Right cardiac atrium (tissue), 5 donors: ENCODE measurements around the gene PYROXD2. TPM values are rescaled to one million over a fixed set of nuclear protein-coding genes. Genes with fewer than 3 reads are reported as not detected.

Experiments used
- ATAC-seq, 2 donors: fragments of 200-7000 bp; cut with Tn5 transposase; one replicate each; pipeline versions ENCODE4 v1.8.0 to v1.9.1; 2020; ENCODE audit warnings: moderate library complexity in 2 of 2, mild to moderate bottlenecking in 1 of 2
- DNase-seq, 3 donors: peaks; one replicate each; pipeline ENCODE4 v3.0.0-alpha.2; 2020
- H3K27ac ChIP-seq: one replicate; pipeline ENCODE4 v1.5.1; 2013; ENCODE audit warnings: mild to moderate bottlenecking, low read length, control low read depth, moderate library complexity
- H3K27me3 ChIP-seq: one replicate; pipeline ENCODE4 v1.6.1; 2013; ENCODE audit not compliant: control insufficient read depth, insufficient read depth
- H3K4me1 ChIP-seq: one replicate; pipeline ENCODE4 v1.6.1; 2013; ENCODE audit warnings: low read length; ENCODE audit not compliant: control insufficient read depth, insufficient read depth
- H3K4me3 ChIP-seq: one replicate; pipeline ENCODE4 v1.5.1; 2013; ENCODE audit warnings: low read length, control low read depth
- H3K9me3 ChIP-seq: one replicate; pipeline ENCODE4 v1.6.1; 2013; ENCODE audit warnings: low read length; ENCODE audit not compliant: control insufficient read depth
- WGBS: extraction: QIAGEN DNeasy Blood & Tissue Kit; methylation state at CpG from one replicate; pipeline ENCODE4 v1.1.7; 2013; 5-methylcytosine and 5-hydroxymethylcytosine counted together
- intact Hi-C, 4 donors: fragments of 100-400 bp; cut with DNase I; formaldehyde crosslinking; loops; one replicate each; pipeline versions ENCODE4 v1.11.0 to v1.14.0; 2022 to 2023
- microRNA-seq, 2 donors: library from miRNA; unstranded; fragments of <30 nt; microRNA quantifications; one replicate each; pipeline ENCODE4 v1.2.0, GENCODE V29; 2020 to 2021
- polyA plus RNA-seq: library from polyadenylated mRNA; stranded (reverse); fragments of 200-250 nt; gene quantifications from one replicate; pipeline ENCODE4 v1.2.3, GENCODE V29; 2013
- total RNA-seq, 4 donors: library from RNA; stranded (reverse); fragmentation: NEBNext Ultra II Directional; extraction: Animal tissue kit (Norgen Biotek cat#: 25700); gene quantifications; one replicate each; pipeline ENCODE4 v1.2.1, GENCODE V29; 2021
- donor health status: healthy with polysubstance abuse.
- donor health status: DM: no; HTN: yes; CAD: no.
- donor health status: DM: no; HTN: no; CAD: no.
- donor health status: DM: no; HTN: yes; CAD: no; lungs with severe emphysema.
- donor health status: DM: yes; HTN: yes; CAD: no.

The PYROXD2 gene
- total and polyA plus RNA-seq, 5 donors, result 5.3 to 10.8 (median 7.9) TPM

DNA sequence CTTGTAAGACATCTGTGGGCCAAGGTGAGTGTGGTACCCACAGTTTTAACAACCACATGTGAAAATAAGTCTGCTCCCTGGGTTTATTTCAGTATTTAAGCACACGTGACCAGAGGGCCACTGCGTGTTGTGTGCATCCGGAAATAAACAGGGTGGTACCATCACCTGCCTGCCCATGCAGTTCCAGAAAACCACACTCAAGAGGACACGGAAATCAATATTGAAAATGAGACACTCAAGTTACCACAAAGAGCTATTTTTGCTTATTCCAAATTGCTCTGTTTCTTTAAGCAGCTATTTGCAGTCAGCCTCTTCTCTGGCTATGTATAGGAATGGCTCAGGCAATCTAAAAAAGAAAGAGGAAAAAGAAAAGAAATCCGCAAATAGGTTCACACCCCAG is 75.2 kb downstream of the PYROXD2 start:
- WGBS, result 84% methylated on average over 5 of the region's 5 CpGs
- DNase-seq (no peak), ATAC-seq (no peak)
- H3K9me3 ChIP-seq, result no peaks in the 10 kb centered on the region
- intact Hi-C loops, result no loop called here
- H3K27ac ChIP-seq, result no peak overlapping the region
- no peaks in the 10 kb centered on the region for H3K27me3 ChIP-seq
- no peak overlapping the region for H3K4me3 ChIP-seq
- no peaks in the 10 kb centered on the region for H3K4me1 ChIP-seq

DNA sequence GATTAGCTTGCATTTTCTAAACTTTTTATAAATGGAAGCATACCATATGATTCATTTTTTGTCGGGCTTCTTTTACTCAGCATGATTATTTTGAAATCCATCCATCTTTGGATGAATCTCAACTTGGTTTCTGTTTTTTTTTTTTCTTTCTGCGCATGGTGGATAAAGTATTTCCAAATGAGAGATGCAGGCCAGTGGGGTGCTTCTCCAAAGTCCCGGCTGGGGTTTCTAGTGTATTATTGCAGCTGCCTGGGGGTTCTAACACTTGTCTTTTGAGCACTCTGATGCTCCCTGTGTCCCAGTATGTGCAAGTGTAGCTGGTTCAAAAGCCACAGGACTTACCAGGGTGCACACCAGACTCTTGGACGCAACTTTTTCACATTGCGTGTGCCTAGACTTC is 76.1 kb downstream of the PYROXD2 start:
- H3K27ac ChIP-seq, result no peak overlapping the region
- no peaks in the 10 kb centered on the region for H3K9me3 ChIP-seq
- intact Hi-C loops, result no loop called here
- no peaks in the 10 kb centered on the region for H3K4me1 ChIP-seq
- 73% methylated on average over 5 of the region's 5 CpGs for WGBS
- H3K4me3 ChIP-seq, result no peak overlapping the region
- DNase-seq (no peak), ATAC-seq (no peak)
- no peaks in the 10 kb centered on the region for H3K27me3 ChIP-seq

DNA sequence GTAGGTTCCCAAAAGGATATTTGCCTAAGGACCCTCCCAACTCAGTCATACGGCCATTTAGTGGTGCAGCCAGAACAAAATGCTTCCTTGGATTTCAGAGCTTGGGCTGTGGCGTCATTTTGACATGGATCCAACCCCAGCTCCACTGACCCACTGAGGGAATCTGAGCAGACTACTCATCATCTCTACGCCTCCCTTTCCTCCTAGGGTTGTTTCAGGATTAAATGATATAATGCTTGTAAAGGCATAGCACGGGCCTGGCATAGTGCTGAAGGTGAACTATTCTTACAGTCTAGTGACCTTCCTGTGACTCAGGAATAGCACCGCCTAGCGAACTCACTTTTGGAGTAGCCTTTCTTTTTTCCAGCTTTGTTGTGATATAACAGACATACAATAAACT is 76.7 kb downstream of the PYROXD2 start:
- no peak overlapping the region for H3K27ac ChIP-seq
- no peaks in the 10 kb centered on the region for H3K9me3 ChIP-seq
- H3K27me3 ChIP-seq, result no peaks in the 10 kb centered on the region
- DNase-seq (peak in 2 of 3 donors; percentile 26 to 56), ATAC-seq (peak in 1 of 2 donors; percentile 32)
- H3K4me3 ChIP-seq, result no peak overlapping the region
- intact Hi-C loops, result no loop called here
- H3K4me1 ChIP-seq, result no peaks in the 10 kb centered on the region
- WGBS, result 66% methylated on average over 6 of the region's 6 CpGs

DNA sequence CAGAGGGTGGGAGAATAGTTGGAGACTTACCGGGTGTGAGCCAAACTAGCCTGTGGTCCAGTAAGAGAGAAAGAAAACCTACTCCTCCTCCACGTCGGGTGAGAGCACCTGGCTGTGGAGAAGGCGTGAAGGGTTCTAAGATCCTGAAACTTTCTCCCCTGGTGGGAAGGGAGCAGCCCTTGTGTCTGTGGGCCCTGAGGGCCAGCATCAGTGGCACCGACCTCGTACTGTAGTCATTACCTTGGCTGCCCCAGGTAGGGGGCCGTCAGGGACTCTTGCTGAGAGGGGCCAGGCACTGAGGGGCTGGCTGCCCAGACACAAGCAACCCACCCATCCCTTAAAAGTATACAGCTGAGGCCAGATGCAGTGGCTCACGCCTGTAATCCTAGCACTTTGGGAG is 77.5 kb downstream of the PYROXD2 start:
- H3K9me3 ChIP-seq, result no peaks in the 10 kb centered on the region
- no peak overlapping the region for H3K4me3 ChIP-seq
- H3K27me3 ChIP-seq, result no peaks in the 10 kb centered on the region
- intact Hi-C loops, result no loop called here
- WGBS, result 88% methylated on average over 8 of the region's 8 CpGs
- H3K4me1 ChIP-seq, result no peaks in the 10 kb centered on the region
- ATAC-seq (no peak), DNase-seq (no peak)
- no peak overlapping the region for H3K27ac ChIP-seq

Small RNAs within 50 kb of the gene (microRNA-seq; reads per million reads assigned to microRNA genes)
- gene MIR1287 (139 to 262 reads per million in 2 donors), gene MIR4685 (0 to 1.7 reads per million in 2 donors)

Other genes with a start within 250 kb of the PYROXD2 start
- gene LOXL4, start 147.0 kb downstream of the PYROXD2 start, total RNA-seq, result under 1 TPM; 0.59 to 0.96 (median 0.79) TPM
- gene LOXL4, start 147.0 kb downstream of the PYROXD2 start, polyA plus RNA-seq, result 0.77 TPM
- gene HPS1, start 31.8 kb upstream of the PYROXD2 start, total RNA-seq, result 10 to 100 TPM; 28.1 to 34.6 (median 31.1) TPM
- gene HPS1, start 31.8 kb upstream of the PYROXD2 start, polyA plus RNA-seq, result 25.5 TPM